B cell (primary cell): ENCODE results near the gene PODN.

ENCODE experiments used
- EZH2 ChIP-seq: IDR thresholded peaks from 2 replicates; pipeline ENCODE4 v1.6.1; 2012; ENCODE audit warnings: borderline replicate concordance, low read depth, mild to moderate bottlenecking, moderate library complexity, low read length; ENCODE audit not compliant: insufficient read depth, poor library complexity, severe bottlenecking
- TF ChIP-seq, protein P1 (sequence below): fragments of 200-600 bp; IDR thresholded peaks from one replicate; pipeline ENCODE4 v1.8.0; 2022; ENCODE audit warnings: antibody characterized with exemption, mild to moderate bottlenecking

DNA sequence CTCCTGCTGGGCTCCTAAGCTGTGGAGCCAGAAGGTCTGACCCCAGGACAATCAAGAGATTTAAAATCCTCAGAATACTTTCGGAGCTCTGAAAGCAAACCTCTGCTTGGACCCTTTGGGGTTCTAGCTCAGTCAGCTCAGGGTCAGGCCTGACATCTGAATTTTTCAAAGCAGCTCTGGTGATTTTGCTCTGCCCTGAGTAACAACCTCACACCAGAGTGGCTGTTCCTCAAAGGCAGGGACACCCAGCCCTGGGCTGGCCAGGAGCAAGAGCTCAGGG, 68.5 kb downstream of the PODN start:
- TF ChIP-seq, protein P1, sequence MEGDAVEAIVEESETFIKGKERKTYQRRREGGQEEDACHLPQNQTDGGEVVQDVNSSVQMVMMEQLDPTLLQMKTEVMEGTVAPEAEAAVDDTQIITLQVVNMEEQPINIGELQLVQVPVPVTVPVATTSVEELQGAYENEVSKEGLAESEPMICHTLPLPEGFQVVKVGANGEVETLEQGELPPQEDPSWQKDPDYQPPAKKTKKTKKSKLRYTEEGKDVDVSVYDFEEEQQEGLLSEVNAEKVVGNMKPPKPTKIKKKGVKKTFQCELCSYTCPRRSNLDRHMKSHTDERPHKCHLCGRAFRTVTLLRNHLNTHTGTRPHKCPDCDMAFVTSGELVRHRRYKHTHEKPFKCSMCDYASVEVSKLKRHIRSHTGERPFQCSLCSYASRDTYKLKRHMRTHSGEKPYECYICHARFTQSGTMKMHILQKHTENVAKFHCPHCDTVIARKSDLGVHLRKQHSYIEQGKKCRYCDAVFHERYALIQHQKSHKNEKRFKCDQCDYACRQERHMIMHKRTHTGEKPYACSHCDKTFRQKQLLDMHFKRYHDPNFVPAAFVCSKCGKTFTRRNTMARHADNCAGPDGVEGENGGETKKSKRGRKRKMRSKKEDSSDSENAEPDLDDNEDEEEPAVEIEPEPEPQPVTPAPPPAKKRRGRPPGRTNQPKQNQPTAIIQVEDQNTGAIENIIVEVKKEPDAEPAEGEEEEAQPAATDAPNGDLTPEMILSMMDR = no peak
- TF ChIP-seq EZH2 = no peak
